ENCODE results near the gene PLEKHG4B. TPM values are rescaled to one million over a fixed set of nuclear protein-coding genes. Genes with fewer than 3 reads are reported as not detected.

The PLEKHG4B gene
- polyA plus RNA-seq, 1 of the 3 experiments (the other 2 are of a cell fraction): 0.18 TPM

DNA sequence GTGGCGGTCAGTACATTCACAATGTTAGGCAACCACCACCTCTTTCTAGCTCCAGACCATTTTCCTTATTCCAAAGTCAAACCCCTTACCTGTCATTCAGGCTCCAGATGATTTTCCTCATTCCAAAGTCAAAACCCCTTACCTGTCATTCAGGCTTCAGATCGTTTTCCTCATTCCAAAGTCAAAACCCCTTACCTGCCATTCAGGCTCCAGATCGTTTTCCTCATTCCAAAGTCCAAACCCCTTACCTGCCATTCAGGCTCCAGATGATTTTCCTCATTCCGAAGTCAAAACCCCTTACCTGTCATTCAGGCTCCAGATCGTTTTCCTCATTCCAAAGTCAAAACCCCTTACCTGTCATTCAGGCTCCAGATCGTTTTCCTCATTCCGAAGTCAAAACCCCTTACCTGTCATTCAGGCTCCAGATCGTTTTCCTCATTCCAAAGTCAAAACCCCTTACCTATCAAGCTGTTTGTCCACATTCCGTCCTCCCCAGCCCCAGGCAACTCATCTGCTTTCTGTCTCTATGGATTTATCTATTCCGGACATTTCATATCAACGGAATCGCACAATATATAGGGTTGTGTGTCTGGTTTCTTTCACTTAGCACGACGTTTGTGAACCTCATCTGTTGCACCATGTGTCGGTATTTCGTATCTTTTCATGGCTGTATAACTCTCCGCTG is 5.2 kb downstream of the PLEKHG4B start:
- H3K27me3 ChIP-seq (ENCODE audit: insufficient read depth): peaks cover 31% of the 10 kb centered on the region; the same call in 1 of the 2 replicates

DNA sequence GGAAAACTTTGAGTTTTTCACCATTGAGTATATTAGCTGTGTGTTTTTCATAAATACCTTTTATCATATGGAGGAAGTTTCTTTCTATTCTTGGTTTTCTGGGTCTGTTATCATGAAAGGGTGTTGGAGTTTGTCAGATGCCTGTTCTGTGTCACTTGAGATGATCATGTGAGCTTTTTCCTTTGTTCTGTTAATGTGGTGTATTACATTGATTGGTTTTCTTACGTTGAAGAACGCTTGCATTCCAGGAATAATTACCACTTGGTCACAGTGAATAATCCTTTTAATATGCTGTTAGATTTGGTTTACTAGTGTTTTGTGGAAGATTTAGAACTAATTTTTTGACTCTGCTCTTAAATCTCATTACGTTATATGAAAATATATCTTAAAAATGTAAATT is 7.8 kb downstream of the PLEKHG4B start:
- no peak overlapping the region for H3K9ac ChIP-seq
- no peaks in the 10 kb centered on the region for H3K9me3 ChIP-seq
- H3K27me3 ChIP-seq (ENCODE audit: insufficient read depth): peaks cover 17% of the 10 kb centered on the region; the same call in 1 of the 2 replicates
- ChIA-PET POLR2A (no interaction called here), CTCF (no interaction called here)
- H3K27ac ChIP-seq (ENCODE audit: low read depth in 2 of 2, low read length in 1 of 2): no peak overlapping the region
- no peaks in the 10 kb centered on the region for H3K36me3 ChIP-seq (replicated peaks in 1 of 2; ENCODE audit: control insufficient read depth in 1 of 2, insufficient read depth in 2 of 2, low read length in 1 of 2)
- no peak for DNase-seq
- no peaks in the 10 kb centered on the region for H3F3A ChIP-seq (replicated peaks; ENCODE audit: insufficient read depth)
- H3K4me3 ChIP-seq (ENCODE audit: low read depth in 2 of 2, low read length in 1 of 2): no peak overlapping the region
- H4K20me1 ChIP-seq (ENCODE audit: insufficient read depth): no peaks in the 10 kb centered on the region
- peaks cover 0 to 7% of the 10 kb centered on the region in 2 experiments; a peak in 1 of 4 replicates for H3K4me1 ChIP-seq (ENCODE audit: control insufficient read depth in 1 of 2, insufficient read depth in 2 of 2, low read depth in 1 of 2, low read length in 1 of 2)
- no peak overlapping the region for H3K4me2 ChIP-seq
- H3K9me2 ChIP-seq: no peaks in the 10 kb centered on the region
- no peak for TF ChIP-seq TEAD4 (IDR thresholded peaks at IDR 0.05; ENCODE audit: borderline replicate concordance, insufficient read depth)
- TF ChIP-seq RXRA (IDR thresholded peaks at IDR 0.05; ENCODE audit: borderline replicate concordance, low read depth): no peak
- no peak for TF ChIP-seq TAF1 (IDR thresholded peaks at IDR 0.05; ENCODE audit: borderline replicate concordance, low read depth, low read length)
- TF ChIP-seq NRF1 (IDR thresholded peaks at IDR 0.05; ENCODE audit: low read depth, low read length): no peak
- TF ChIP-seq, protein P1, sequence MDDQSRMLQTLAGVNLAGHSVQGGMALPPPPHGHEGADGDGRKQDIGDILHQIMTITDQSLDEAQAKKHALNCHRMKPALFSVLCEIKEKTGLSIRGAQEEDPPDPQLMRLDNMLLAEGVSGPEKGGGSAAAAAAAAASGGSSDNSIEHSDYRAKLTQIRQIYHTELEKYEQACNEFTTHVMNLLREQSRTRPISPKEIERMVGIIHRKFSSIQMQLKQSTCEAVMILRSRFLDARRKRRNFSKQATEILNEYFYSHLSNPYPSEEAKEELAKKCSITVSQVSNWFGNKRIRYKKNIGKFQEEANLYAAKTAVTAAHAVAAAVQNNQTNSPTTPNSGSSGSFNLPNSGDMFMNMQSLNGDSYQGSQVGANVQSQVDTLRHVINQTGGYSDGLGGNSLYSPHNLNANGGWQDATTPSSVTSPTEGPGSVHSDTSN (IDR thresholded peaks at IDR 0.05): no peak
- TF ChIP-seq FOSL2 (IDR thresholded peaks at IDR 0.05; ENCODE audit: borderline replicate concordance, low read depth): no peak
- TF ChIP-seq, protein P2, sequence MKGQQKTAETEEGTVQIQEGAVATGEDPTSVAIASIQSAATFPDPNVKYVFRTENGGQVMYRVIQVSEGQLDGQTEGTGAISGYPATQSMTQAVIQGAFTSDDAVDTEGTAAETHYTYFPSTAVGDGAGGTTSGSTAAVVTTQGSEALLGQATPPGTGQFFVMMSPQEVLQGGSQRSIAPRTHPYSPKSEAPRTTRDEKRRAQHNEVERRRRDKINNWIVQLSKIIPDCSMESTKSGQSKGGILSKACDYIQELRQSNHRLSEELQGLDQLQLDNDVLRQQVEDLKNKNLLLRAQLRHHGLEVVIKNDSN (IDR thresholded peaks at IDR 0.05; ENCODE audit: borderline replicate concordance, low read depth): no peak
- H2AFZ ChIP-seq (ENCODE audit: low read depth): no peak overlapping the region
- WGBS (ENCODE audit: low lambda C conversion rate): 29% methylated on average over 3 of the region's 3 CpGs
- H3K79me2 ChIP-seq (ENCODE audit: insufficient read depth): no peaks in the 10 kb centered on the region

More for the DNA sequence above, 5.2 kb downstream of the PLEKHG4B start:
- H3K79me2 ChIP-seq (ENCODE audit: insufficient read depth): no peaks in the 10 kb centered on the region
- H2AFZ ChIP-seq (ENCODE audit: low read depth): no peak overlapping the region
- H4K20me1 ChIP-seq (ENCODE audit: insufficient read depth): no peaks in the 10 kb centered on the region
- H3K27ac ChIP-seq (ENCODE audit: low read depth in 2 of 2, low read length in 1 of 2): no peak overlapping the region
- no peak overlapping the region for H3K9ac ChIP-seq
- H3K9me2 ChIP-seq: no peaks in the 10 kb centered on the region
- POLR2A ChIA-PET: no interaction called here
- H3F3A ChIP-seq (replicated peaks; ENCODE audit: insufficient read depth): no peaks in the 10 kb centered on the region
- H3K36me3 ChIP-seq (replicated peaks in 1 of 2; ENCODE audit: control insufficient read depth in 1 of 2, insufficient read depth in 2 of 2, low read length in 1 of 2): no peaks in the 10 kb centered on the region
- DNase-seq: no peak
- WGBS (ENCODE audit: low lambda C conversion rate): 46% methylated on average over 17 of the region's 17 CpGs
- CTCF ChIA-PET: no interaction called here
- no peak overlapping the region for H3K4me2 ChIP-seq
- H3K4me1 ChIP-seq (ENCODE audit: control insufficient read depth in 1 of 2, insufficient read depth in 2 of 2, low read depth in 1 of 2, low read length in 1 of 2): peaks cover 0 to 2% of the 10 kb centered on the region in 2 experiments; a peak in 1 of 4 replicates
- no peak overlapping the region for H3K4me3 ChIP-seq (ENCODE audit: low read depth in 2 of 2, low read length in 1 of 2)
- TF ChIP-seq RFX5 (IDR thresholded peaks at IDR 0.05; ENCODE audit: low read length): no peak
- no peaks in the 10 kb centered on the region for H3K9me3 ChIP-seq

All from SK-N-SH (cell line).